Measurements from ENCODE around the gene TNFSF9.

Gene TNFSF9

GRCh38 chr19:6532244-6532999, 1.6 kb downstream of the TNFSF9 start (continued):
- TF ChIP-seq ZNF843 (tag by site-specific recombination; IDR thresholded peaks at IDR 0.05) (peak; percentile 52; the same call in 1 of the 2 replicates), ZNF223 (tag by site-specific recombination; IDR thresholded peaks at IDR 0.05) (no peak), GLI2 (tag by site-specific recombination; IDR thresholded peaks at IDR 0.05; ENCODE audit: borderline replicate concordance, low read depth) (no peak), EGR2 (tag by site-specific recombination; IDR thresholded peaks at IDR 0.05; ENCODE audit: low read depth) (peak; percentile 100), ZNF114 (tag by site-specific recombination; IDR thresholded peaks at IDR 0.05) (no peak), KLF10 (tag by site-specific recombination; IDR thresholded peaks at IDR 0.05) (no peak), ZNF707 (tag by site-specific recombination; IDR thresholded peaks at IDR 0.05) (no peak), ZNF2 (tag by site-specific recombination; IDR thresholded peaks at IDR 0.05) (peak; percentile 94), ZNF76 (tag by site-specific recombination; IDR thresholded peaks at IDR 0.05; ENCODE audit: borderline replicate concordance, low read depth) (peak; percentile 41; the same call in 1 of the 2 replicates), ZNF837 (tag by site-specific recombination; IDR thresholded peaks at IDR 0.05) (no peak), GFI1B (tag by site-specific recombination; IDR thresholded peaks at IDR 0.05) (no peak), ZNF274 (IDR thresholded peaks at IDR 0.05; ENCODE audit: low read length) (no peak), ZNF274 (tag by site-specific recombination; IDR thresholded peaks at IDR 0.05; ENCODE audit: borderline replicate concordance) (no peak), OVOL3 (tag by site-specific recombination; IDR thresholded peaks at IDR 0.05) (no peak), ZNF488 (tag by site-specific recombination; IDR thresholded peaks at IDR 0.05) (no peak), ZNF610 (tag by site-specific recombination; IDR thresholded peaks at IDR 0.05; ENCODE audit: borderline replicate concordance) (no peak), GLIS2 (tag by site-specific recombination; IDR thresholded peaks at IDR 0.05) (no peak), PBX3 (CRISPR knock-in tag; IDR thresholded peaks at IDR 0.05) (no peak), ZEB2 (tag by site-specific recombination; IDR thresholded peaks at IDR 0.05) (no peak), ZNF639 (tag by site-specific recombination; IDR thresholded peaks at IDR 0.05) (peak; percentile 86), IKZF3 (tag by site-specific recombination; IDR thresholded peaks at IDR 0.05) (no peak), ZNF501 (tag by site-specific recombination; IDR thresholded peaks at IDR 0.05) (no peak), ZNF416 (tag by site-specific recombination; IDR thresholded peaks at IDR 0.05) (no peak), SCRT2 (tag by site-specific recombination; IDR thresholded peaks at IDR 0.05) (no peak), ZNF169 (tag by site-specific recombination; IDR thresholded peaks at IDR 0.05) (0 out of 2 replicates have a peak, but pooled peaks have one; percentile 49), ZSCAN4 (tag by site-specific recombination; IDR thresholded peaks at IDR 0.05) (peak; percentile 98), ZNF354C (tag by site-specific recombination; IDR thresholded peaks at IDR 0.05; ENCODE audit: borderline replicate concordance, low read depth) (no peak), ZNF335 (tag by site-specific recombination; conservative IDR thresholded peaks at IDR 0.05) (no peak), ZNF580 (tag by site-specific recombination; IDR thresholded peaks at IDR 0.05) (peak; percentile 15; the same call in 1 of the 2 replicates), ZNF560 (tag by site-specific recombination; IDR thresholded peaks at IDR 0.05; ENCODE audit: borderline replicate concordance) (no peak), ZBTB48 (tag by site-specific recombination; IDR thresholded peaks at IDR 0.05) (0 out of 2 replicates have a peak, but pooled peaks have one; percentile 59), ZNF175 (tag by site-specific recombination; IDR thresholded peaks at IDR 0.05) (no peak), ZNF133 (tag by site-specific recombination; IDR thresholded peaks at IDR 0.05) (0 out of 2 replicates have a peak, but pooled peaks have one; percentile 23), ZNF664 (tag by site-specific recombination; IDR thresholded peaks at IDR 0.05) (no peak), ZNF513 (tag by site-specific recombination; IDR thresholded peaks at IDR 0.05) (no peak), ZBTB8A (tag by site-specific recombination; IDR thresholded peaks at IDR 0.05) (no peak)
